Measurements from ENCODE around the gene TEF. TPM values are rescaled to one million over a fixed set of nuclear protein-coding genes. Genes with fewer than 3 reads are reported as not detected.
"Not testable (repeated sequence)": the region's sequence is repeated elsewhere in the genome, so short reads cannot be mapped to it uniquely, and the experiment has no call there.

TEF gene
- total and polyA plus RNA-seq, 7 donors = 2.0 to 23.9 (median 11.7) TPM

GRCh38 chr22:41401781-41402648 is 20.3 kb downstream of the TEF start:
- H3K27ac ChIP-seq = peak overlapping the region; percentile 80
- H3K9me3 ChIP-seq = no peaks in the 10 kb centered on the region
- no peaks in the 10 kb centered on the region for H3K27me3 ChIP-seq (ENCODE audit: insufficient read depth in 3 of 3, low read length in 2 of 3)
- DNase-seq (peak; percentile 76 to 82), ATAC-seq (peak; percentile 56 to 69 (median 64))
- intact Hi-C loops (cut with DNase I) = loop anchor here in 1 of 2 donors (5.0 kb wide), 2 partner anchors 40 to 115 kb away; no protein-coding TSS in a partner anchor
- H3K4me3 ChIP-seq = no peak overlapping the region
- TF ChIP-seq CTCF (IDR thresholded peaks at IDR 0.05) = no peak
- H3K36me3 ChIP-seq (ENCODE audit: insufficient read depth in 1 of 2, low read depth in 1 of 2) = peaks cover 2 to 25% of the 10 kb centered on the region in 2 donors
- WGBS, 3 donors = 15 to 29% (median 18%) methylated on average over 16 of the region's 16 CpGs
- H3K4me1 ChIP-seq = peaks cover 22% of the 10 kb centered on the region

- Histone ChIP-seq H3K4me1 (peaks cover 22% of the 10 kb centered on the region), H3K36me3 (ENCODE audit: insufficient read depth in 1 of 2, low read depth in 1 of 2) (peaks cover 0 to 16% of the 10 kb centered on the region in 2 donors), H3K27ac (peak overlapping the region; percentile 80)
- DNase-seq; H3K9me3 ChIP-seq; H3K4me3 ChIP-seq; H3K27me3 ChIP-seq (ENCODE audit: insufficient read depth in 3 of 3, low read length in 2 of 3); ATAC-seq: not testable (repeated sequence)
- intact Hi-C loops (cut with DNase I) = loop anchor here in 1 of 2 donors (5.0 kb wide), 2 partner anchors 39 to 114 kb away; no protein-coding TSS in a partner anchor
- WGBS, 3 donors = 89 to 91% (median 90%) methylated on average over 14 of the region's 14 CpGs
Measured at GRCh38 chr22:41402851-41403250, 21.1 kb downstream of the TEF start.

- H3K4me3 ChIP-seq = no peak overlapping the region
Measured at GRCh38 chr22:41403532-41404318, 22.0 kb downstream of the TEF start.

GRCh38 chr22:41405588-41405987 is 23.8 kb downstream of the TEF start:
- Histone ChIP-seq H3K27me3 (ENCODE audit: insufficient read depth in 3 of 3, low read length in 2 of 3) (no peaks in the 10 kb centered on the region), H3K9me3 (no peaks in the 10 kb centered on the region), H3K4me3 (no peak overlapping the region), H3K4me1 (peaks cover 32% of the 10 kb centered on the region), H3K36me3 (ENCODE audit: insufficient read depth in 1 of 2, low read depth in 1 of 2) (no peaks in the 10 kb centered on the region), H3K27ac (no peak overlapping the region)
- DNase-seq = no peak
- no peak for TF ChIP-seq CTCF (IDR thresholded peaks at IDR 0.05)
- 86 to 94% (median 89%) methylated on average over 8 of the region's 8 CpGs for WGBS, 3 donors
- ATAC-seq = no peak
- intact Hi-C loops (cut with DNase I) = loop anchor here in 1 of 2 donors (2.0 kb wide), 1 partner anchor 111 kb away; no protein-coding TSS in a partner anchor

More at GRCh38 chr22:41403532-41404318, 22.0 kb downstream of the TEF start:
- Histone ChIP-seq H3K4me1 (peaks cover 22% of the 10 kb centered on the region), H3K27ac (peak overlapping the region; percentile 80), H3K36me3 (ENCODE audit: insufficient read depth in 1 of 2, low read depth in 1 of 2) (peaks cover 0 to 8% of the 10 kb centered on the region in 2 donors), H3K9me3 (no peaks in the 10 kb centered on the region), H3K27me3 (ENCODE audit: insufficient read depth in 3 of 3, low read length in 2 of 3) (no peaks in the 10 kb centered on the region)
- ATAC-seq (peak; percentile 92 to 95 (median 94)), DNase-seq (peak; percentile 94 to 98)
- intact Hi-C loops (cut with DNase I) = loop anchor here (2.0 to 5.0 kb wide), 3 partner anchors 39 to 114 kb away; no protein-coding TSS in a partner anchor
- peak; percentile 99 for TF ChIP-seq CTCF (IDR thresholded peaks at IDR 0.05)
- 8 to 18% (median 10%) methylated on average over 16 to 18 of the region's 18 CpGs for WGBS, 3 donors

DNA sequence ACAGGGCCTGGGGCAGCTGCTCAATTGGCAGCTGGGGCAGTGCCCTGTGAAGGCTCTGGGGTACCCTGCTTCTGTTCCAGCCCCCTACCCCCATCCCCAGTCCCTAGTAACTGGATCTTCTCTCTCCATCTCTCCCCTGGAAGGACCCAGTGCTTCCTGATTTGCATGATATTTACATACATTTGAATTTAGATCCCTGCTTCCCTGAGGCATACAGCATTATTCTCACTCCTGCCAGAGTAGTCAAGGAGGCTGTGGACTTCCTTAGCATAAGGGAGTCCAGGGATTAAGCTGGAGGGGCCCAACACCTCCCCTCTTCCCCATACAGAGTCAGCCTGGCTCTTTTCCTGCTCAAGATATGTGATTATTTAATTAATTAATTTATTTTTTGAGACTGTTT is 24.7 kb downstream of the TEF start:
- Histone ChIP-seq H3K9me3 (no peaks in the 10 kb centered on the region), H3K4me1 (peaks cover 40% of the 10 kb centered on the region), H3K4me3 (no peak overlapping the region), H3K27me3 (ENCODE audit: insufficient read depth in 3 of 3, low read length in 2 of 3) (no peaks in the 10 kb centered on the region), H3K27ac (no peak overlapping the region), H3K36me3 (ENCODE audit: insufficient read depth in 1 of 2, low read depth in 1 of 2) (no peaks in the 10 kb centered on the region)
- intact Hi-C loops (cut with DNase I) = no loop called here
- ATAC-seq (no peak), DNase-seq (no peak)
- no peak for TF ChIP-seq CTCF (IDR thresholded peaks at IDR 0.05)
